K562 (cell line): ENCODE data around the gene GARIN5B. TPM values are rescaled to one million over a fixed set of nuclear protein-coding genes. Genes with fewer than 3 reads are reported as not detected.

ENCODE experiments used
- DNMT1 ChIP-seq: fragments of 450-650 bp; IDR thresholded peaks from 2 replicates; pipeline ENCODE4 v1.6.1; 2016; ENCODE audit warnings: antibody characterized with exemption, mild to moderate bottlenecking
- FUS ChIP-seq: fragments of 200-400 bp; formaldehyde crosslinking; optimal IDR thresholded peaks from 2 replicates; pipeline ENCODE3; 2017; ENCODE audit warnings: low read depth, low read length
- HCFC1 ChIP-seq: IDR thresholded peaks from 2 replicates; pipeline ENCODE4 v1.6.1; 2012; ENCODE audit warnings: low read depth, low read length, improper control_type of control experiment
- HNRNPH1 ChIP-seq: fragments of 200-400 bp; formaldehyde crosslinking; optimal IDR thresholded peaks from 2 replicates; pipeline ENCODE3; 2017; ENCODE audit warnings: low read depth, mild to moderate bottlenecking, low read length, moderate library complexity
- HOXB6 ChIP-seq: fragments of 250-450 bp; sonication (Bioruptor Pico); IDR thresholded peaks from 2 replicates; pipeline ENCODE4 v1.5.1; 2022; ENCODE audit warnings: mild to moderate bottlenecking, borderline replicate concordance
- ILK ChIP-seq: fragments of 450-650 bp; IDR thresholded peaks from 2 replicates; pipeline ENCODE4 v1.6.1; 2016; ENCODE audit warnings: missing genetic modification characterization, low read depth, mild to moderate bottlenecking, missing compliant biosample characterization, moderate library complexity, borderline replicate concordance
- KLF16 ChIP-seq: IDR thresholded peaks from 2 replicates; pipeline ENCODE4 v1.6.1; 2016; ENCODE audit warnings: antibody characterized with exemption
- KLF6 ChIP-seq: fragments of 250-450 bp; sonication (Bioruptor Pico); IDR thresholded peaks from 2 replicates; pipeline ENCODE4 v1.4.0; 2020; ENCODE audit warnings: mild to moderate bottlenecking, moderate library complexity, borderline replicate concordance
- MTF1 ChIP-seq: fragments of 250-450 bp; sonication (Bioruptor Pico); IDR thresholded peaks from 2 replicates; pipeline ENCODE4 v1.9.0; 2021; ENCODE audit warnings: moderate library complexity, mild to moderate bottlenecking, inconsistent platforms, borderline replicate concordance
- NR2F6 ChIP-seq: fragments of 450-650 bp; formaldehyde crosslinking; IDR thresholded peaks from 2 replicates; pipeline ENCODE4 v1.4.0; 2020; ENCODE audit warnings: mild to moderate bottlenecking
- RBM39 ChIP-seq: fragments of 200-400 bp; formaldehyde crosslinking; optimal IDR thresholded peaks from 2 replicates; pipeline ENCODE3; 2018; ENCODE audit warnings: low read depth, low read length
- TAF7 ChIP-seq: fragments of 450-650 bp; IDR thresholded peaks from 2 replicates; pipeline ENCODE4 v1.6.1; 2016; ENCODE audit warnings: missing genetic modification characterization, missing compliant biosample characterization
- ZMIZ1 ChIP-seq, 2 experiments: fragments of 150-350 bp in 1 of 2; IDR thresholded peaks; 2 replicates each; pipeline ENCODE4 v1.6.1; 2012 to 2016; ENCODE audit warnings: low read depth in 2 of 2, low read length in 2 of 2, mild to moderate bottlenecking in 1 of 2, moderate library complexity in 1 of 2
- ZNF133 ChIP-seq: fragments of 250-450 bp; sonication (Bioruptor Pico); IDR thresholded peaks from 2 replicates; pipeline ENCODE4 v1.4.0; 2020; ENCODE audit warnings: mild to moderate bottlenecking
- ZNF224 ChIP-seq: sonication (generic); formaldehyde crosslinking; IDR thresholded peaks from 2 replicates; pipeline ENCODE4 v1.8.0; 2022; ENCODE audit warnings: mild to moderate bottlenecking, missing genetic modification reagents
- ZNF324 ChIP-seq: fragments of 250-450 bp; sonication (Bioruptor Pico); IDR thresholded peaks from 2 replicates; pipeline ENCODE4 v1.4.0; 2020; ENCODE audit warnings: mild to moderate bottlenecking
- ZNF644 ChIP-seq: fragments of 200-800 bp; sonication (Bioruptor generic); IDR thresholded peaks from 2 replicates; pipeline ENCODE4 v1.6.1; 2016; ENCODE audit warnings: low read depth, missing genetic modification characterization, missing compliant biosample characterization
- polyA plus RNA-seq, 8 experiments: library from polyadenylated mRNA; depleted of rRNA in 4 of 8; stranded (reverse) in 5 of 8; unstranded in 3 of 8; fragments of >200 nt; fragmentation: Nextera tagmentation in 2 of 8; fragmentation: Illumina TruSeq in 1 of 8; extraction: Ambion mirVana in 2 of 8; extraction: Trizol in 1 of 8; gene quantifications; 2 replicates each; pipeline versions ENCODE4 v1.2.1 to v1.2.3, GENCODE V29; 2011 to 2014; ENCODE audit warnings: inconsistent platforms in 1 of 8, missing spikeins in 1 of 8
- total RNA-seq, 7 experiments: library from RNA; depleted of rRNA in 6 of 7; stranded (reverse); fragments of >200 nt in 6 of 7; fragmentation: Illumina TruSeq in 2 of 7; extraction: Trizol in 2 of 7; gene quantifications; 2 replicates each; pipeline versions ENCODE4 v1.2.1 to v1.2.3, GENCODE V29; 2011 to 2021; ENCODE audit warnings: low replicate concordance in 1 of 7
- TF ChIP-seq, protein P1 (sequence below): fragments of 450-650 bp; IDR thresholded peaks from 2 replicates; pipeline ENCODE4 v1.6.1; 2018; ENCODE audit warnings: mild to moderate bottlenecking, low read depth; ENCODE audit not compliant: partially characterized antibody
- TF ChIP-seq, protein P2 (sequence below): fragments of 250-450 bp; sonication (Bioruptor Pico); IDR thresholded peaks from 2 replicates; pipeline ENCODE4 v1.4.0; 2020; ENCODE audit warnings: mild to moderate bottlenecking, moderate library complexity
- TF ChIP-seq, protein P3 (sequence below): fragments of 250-450 bp; sonication (Bioruptor Pico); IDR thresholded peaks from 2 replicates; pipeline ENCODE4 v1.8.0; 2021; ENCODE audit warnings: borderline replicate concordance, mild to moderate bottlenecking, moderate library complexity; ENCODE audit not compliant: poor library complexity, severe bottlenecking

GARIN5B gene
- total and polyA plus RNA-seq, 9 of the 15 experiments (the other 6 are each of a cell fraction or from before 2014, with no cell fraction given): not detected

DNA sequence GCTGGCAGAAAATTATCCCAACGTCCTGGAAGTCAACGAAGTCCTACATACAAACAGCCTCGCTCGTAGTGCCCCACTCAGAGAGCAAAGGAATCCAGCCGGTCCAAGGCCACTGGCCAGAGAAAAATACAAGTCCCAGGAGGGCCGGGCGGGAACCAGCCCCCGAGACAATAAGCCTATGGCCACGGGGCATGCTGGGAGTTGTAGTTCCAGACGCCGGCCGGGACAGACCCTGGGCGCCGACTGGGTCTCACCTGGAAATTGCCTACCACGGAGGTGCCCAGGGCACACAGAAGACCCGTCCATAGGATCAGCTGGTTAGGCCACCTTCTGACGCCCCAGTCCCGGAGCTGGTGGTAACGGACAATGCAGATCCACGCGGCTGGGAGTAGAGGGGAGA, 43.3 kb downstream of the GARIN5B start (continued):
- TF ChIP-seq HCFC1 (peak; percentile 98), MTF1 (no peak), ZNF644 (tag) (peak; percentile 68; the same call in 1 of the 2 replicates), KLF6 (CRISPR knock-in tag) (no peak), ZNF224 (CRISPR knock-in tag) (no peak), RBM39 (no peak), ZNF324 (CRISPR knock-in tag) (no peak), KLF16 (no peak), ZNF133 (CRISPR knock-in tag) (no peak), DNMT1 (no peak), FUS (no peak), HNRNPH1 (no peak), NR2F6 (CRISPR knock-in tag) (no peak), ZMIZ1 (IDR thresholded peaks at IDR 0.05; ENCODE audit: low read depth in 2 of 2, low read length in 2 of 2) (0 out of 4 replicates have a peak, but pooled peaks of 1 of the 2 experiments have one; percentile 21), ILK (tag) (no peak), HOXB6 (CRISPR knock-in tag) (no peak), TAF7 (tag) (no peak)
- TF ChIP-seq, protein P1, sequence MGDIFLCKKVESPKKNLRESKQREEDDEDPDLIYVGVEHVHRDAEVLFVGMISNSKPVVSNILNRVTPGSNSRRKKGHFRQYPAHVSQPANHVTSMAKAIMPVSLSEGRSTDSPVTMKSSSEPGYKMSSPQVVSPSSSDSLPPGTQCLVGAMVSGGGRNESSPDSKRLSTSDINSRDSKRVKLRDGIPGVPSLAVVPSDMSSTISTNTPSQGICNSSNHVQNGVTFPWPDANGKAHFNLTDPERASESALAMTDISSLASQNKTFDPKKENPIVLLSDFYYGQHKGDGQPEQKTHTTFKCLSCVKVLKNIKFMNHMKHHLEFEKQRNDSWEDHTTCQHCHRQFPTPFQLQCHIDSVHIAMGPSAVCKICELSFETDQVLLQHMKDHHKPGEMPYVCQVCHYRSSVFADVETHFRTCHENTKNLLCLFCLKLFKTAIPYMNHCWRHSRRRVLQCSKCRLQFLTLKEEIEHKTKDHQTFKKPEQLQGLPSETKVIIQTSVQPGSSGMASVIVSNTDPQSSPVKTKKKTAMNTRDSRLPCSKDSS: no peak
- TF ChIP-seq, protein P2, sequence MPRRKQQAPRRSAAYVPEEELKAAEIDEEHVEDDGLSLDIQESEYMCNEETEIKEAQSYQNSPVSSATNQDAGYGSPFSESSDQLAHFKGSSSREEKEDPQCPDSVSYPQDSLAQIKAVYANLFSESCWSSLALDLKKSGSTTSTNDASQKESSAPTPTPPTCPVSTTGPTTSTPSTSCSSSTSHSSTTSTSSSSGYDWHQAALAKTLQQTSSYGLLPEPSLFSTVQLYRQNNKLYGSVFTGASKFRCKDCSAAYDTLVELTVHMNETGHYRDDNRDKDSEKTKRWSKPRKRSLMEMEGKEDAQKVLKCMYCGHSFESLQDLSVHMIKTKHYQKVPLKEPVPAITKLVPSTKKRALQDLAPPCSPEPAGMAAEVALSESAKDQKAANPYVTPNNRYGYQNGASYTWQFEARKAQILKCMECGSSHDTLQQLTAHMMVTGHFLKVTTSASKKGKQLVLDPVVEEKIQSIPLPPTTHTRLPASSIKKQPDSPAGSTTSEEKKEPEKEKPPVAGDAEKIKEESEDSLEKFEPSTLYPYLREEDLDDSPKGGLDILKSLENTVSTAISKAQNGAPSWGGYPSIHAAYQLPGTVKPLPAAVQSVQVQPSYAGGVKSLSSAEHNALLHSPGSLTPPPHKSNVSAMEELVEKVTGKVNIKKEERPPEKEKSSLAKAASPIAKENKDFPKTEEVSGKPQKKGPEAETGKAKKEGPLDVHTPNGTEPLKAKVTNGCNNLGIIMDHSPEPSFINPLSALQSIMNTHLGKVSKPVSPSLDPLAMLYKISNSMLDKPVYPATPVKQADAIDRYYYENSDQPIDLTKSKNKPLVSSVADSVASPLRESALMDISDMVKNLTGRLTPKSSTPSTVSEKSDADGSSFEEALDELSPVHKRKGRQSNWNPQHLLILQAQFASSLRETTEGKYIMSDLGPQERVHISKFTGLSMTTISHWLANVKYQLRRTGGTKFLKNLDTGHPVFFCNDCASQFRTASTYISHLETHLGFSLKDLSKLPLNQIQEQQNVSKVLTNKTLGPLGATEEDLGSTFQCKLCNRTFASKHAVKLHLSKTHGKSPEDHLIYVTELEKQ (CRISPR knock-in tag): no peak
- TF ChIP-seq, protein P3, sequence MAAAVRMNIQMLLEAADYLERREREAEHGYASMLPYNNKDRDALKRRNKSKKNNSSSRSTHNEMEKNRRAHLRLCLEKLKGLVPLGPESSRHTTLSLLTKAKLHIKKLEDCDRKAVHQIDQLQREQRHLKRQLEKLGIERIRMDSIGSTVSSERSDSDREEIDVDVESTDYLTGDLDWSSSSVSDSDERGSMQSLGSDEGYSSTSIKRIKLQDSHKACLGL (CRISPR knock-in tag): no peak
